SH-SY5Y (cell line): ENCODE results near the gene MRGPRF.

Experiments
- GATA2 ChIP-seq: IDR thresholded peaks from 2 replicates; pipeline ENCODE4 v1.6.1; 2011; ENCODE audit warnings: mild to moderate bottlenecking, low read depth, low read length
- GATA3 ChIP-seq: IDR thresholded peaks from 2 replicates; pipeline ENCODE4 v1.6.1; 2011; ENCODE audit warnings: low read depth, mild to moderate bottlenecking, low read length, moderate library complexity

DNA sequence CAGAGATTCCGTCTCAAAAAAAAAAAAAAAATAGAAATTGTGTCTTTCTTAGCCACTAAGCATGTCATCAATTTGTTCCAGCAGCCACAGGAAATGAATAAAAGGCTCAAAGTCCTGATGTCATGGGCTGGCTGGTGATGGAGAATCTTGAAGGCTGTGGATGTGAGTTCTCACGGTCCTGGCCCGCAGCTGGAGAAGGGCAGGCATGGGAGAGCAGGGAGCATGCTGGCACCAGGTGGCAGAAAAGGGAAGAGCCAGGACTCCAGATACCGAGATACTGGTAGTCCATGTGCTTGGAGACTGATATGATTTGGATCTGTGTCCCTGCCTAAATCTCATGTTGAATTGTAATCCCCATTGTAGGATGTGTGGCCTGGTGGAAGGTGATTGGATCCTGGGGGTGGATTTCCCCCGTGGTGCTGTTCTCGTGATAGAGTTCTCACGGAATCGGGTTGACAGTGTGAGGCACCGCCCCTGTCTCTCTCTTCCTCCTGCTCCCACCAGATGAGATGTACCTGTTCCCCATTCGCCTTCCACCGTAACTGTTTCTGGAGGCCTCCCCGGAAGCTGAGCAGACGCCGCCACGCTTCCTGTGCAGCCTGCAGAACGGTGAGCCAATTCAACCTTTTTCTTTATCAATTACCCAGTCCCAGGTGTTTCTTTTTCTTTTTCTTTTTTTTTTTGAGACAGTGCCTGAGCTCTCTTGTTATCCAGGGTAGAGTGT is 50.4 kb downstream of the MRGPRF start:
- TF ChIP-seq GATA3 (no peak), GATA2 (no peak)
